Thyroid gland (tissue), 4 donors: ENCODE data around the gene HELZ.

ENCODE experiments used
- CTCF ChIP-seq, 6 experiments: fragments of 200-600 bp in 3 of 6; fragments of 450-650 bp in 3 of 6; sonication (generic) in 3 of 6; IDR thresholded peaks; one replicate each; pipeline ENCODE4 v1.5.1; 2016 to 2019; ENCODE audit warnings: antibody characterized with exemption in 6 of 6, mild to moderate bottlenecking in 2 of 6, inconsistent platforms in 1 of 6, moderate library complexity in 1 of 6
- POLR2A ChIP-seq, 2 donors: fragments of 450-650 bp; IDR thresholded peaks; one replicate each; pipeline ENCODE4 v1.6.1; 2017; ENCODE audit warnings: antibody characterized with exemption in 2 of 2, mild to moderate bottlenecking in 2 of 2, moderate library complexity in 1 of 2

GRCh38 chr17:67260170-67260987 is 15.4 kb upstream of the HELZ start:
- TF ChIP-seq CTCF (IDR thresholded peaks at IDR 0.05) (no peak), POLR2A (IDR thresholded peaks at IDR 0.05) (peak in 1 of 2 donors; percentile 42)
